ENCODE data around the gene SPATA33. TPM values are rescaled to one million over a fixed set of nuclear protein-coding genes. Genes with fewer than 3 reads are reported as not detected.

Gene SPATA33
- total RNA-seq, 1 experiment from 2014 or later = 12.0 TPM

- TF ChIP-seq IRF1 (CRISPR knock-in tag; IDR thresholded peaks at IDR 0.05) = no peak
- TF ChIP-seq JAZF1 (CRISPR knock-in tag; IDR thresholded peaks at IDR 0.05) = no peak
These were observed 12.5 kb upstream of the SPATA33 start (continued) for GRCh38 chr16:89645122-89645521.

GRCh38 chr16:89646270-89646669, 11.4 kb upstream of the SPATA33 start:
- no peaks in the 10 kb centered on the region for H3K27me3 Mint-ChIP-seq (ENCODE audit: low read depth)
- CTCF ChIA-PET = no interaction called here

More at GRCh38 chr16:89646270-89646669, 11.4 kb upstream of the SPATA33 start:
- TF ChIP-seq NFATC4 (CRISPR knock-in tag; IDR thresholded peaks at IDR 0.05) (no peak), RORB (CRISPR knock-in tag; IDR thresholded peaks at IDR 0.05) (no peak), GABPB1 (CRISPR knock-in tag; IDR thresholded peaks at IDR 0.05) (no peak), SMAD3 (CRISPR knock-in tag; IDR thresholded peaks at IDR 0.05; ENCODE audit: borderline replicate concordance) (no peak), HMGXB4 (CRISPR knock-in tag; IDR thresholded peaks at IDR 0.05) (no peak), TCF7 (CRISPR knock-in tag; IDR thresholded peaks at IDR 0.05; ENCODE audit: low read depth) (no peak), ERG (CRISPR knock-in tag; IDR thresholded peaks at IDR 0.05) (no peak), ATF2 (CRISPR knock-in tag; IDR thresholded peaks at IDR 0.05; ENCODE audit: borderline replicate concordance, low read depth) (no peak), OVOL2 (CRISPR knock-in tag; IDR thresholded peaks at IDR 0.05; ENCODE audit: borderline replicate concordance) (no peak), FOXK1 (CRISPR knock-in tag; IDR thresholded peaks at IDR 0.05) (no peak), ZNF425 (CRISPR knock-in tag; conservative IDR thresholded peaks at IDR 0.05) (no peak), ZNF671 (CRISPR knock-in tag; IDR thresholded peaks at IDR 0.05) (no peak)
- no peaks in the 10 kb centered on the region for H3K4me1 Mint-ChIP-seq
- ATAC-seq (no peak), DNase-seq (ENCODE audit: low spot score) (no peak)
- POLR2A ChIA-PET = no interaction called here
- no peak overlapping the region for H3K27ac Mint-ChIP-seq
- H3K36me3 Mint-ChIP-seq = peaks cover 36% of the 10 kb centered on the region
- H3K9me3 Mint-ChIP-seq = no peaks in the 10 kb centered on the region
- H3K4me3 Mint-ChIP-seq = no peak overlapping the region

Measured in WTC11 (cell line).